Measurements from ENCODE around the gene HOXD4. TPM values are rescaled to one million over a fixed set of nuclear protein-coding genes. Genes with fewer than 3 reads are reported as not detected.

HOXD4 gene
- total RNA-seq, 1 experiment from 2014 or later = not detected

DNA sequence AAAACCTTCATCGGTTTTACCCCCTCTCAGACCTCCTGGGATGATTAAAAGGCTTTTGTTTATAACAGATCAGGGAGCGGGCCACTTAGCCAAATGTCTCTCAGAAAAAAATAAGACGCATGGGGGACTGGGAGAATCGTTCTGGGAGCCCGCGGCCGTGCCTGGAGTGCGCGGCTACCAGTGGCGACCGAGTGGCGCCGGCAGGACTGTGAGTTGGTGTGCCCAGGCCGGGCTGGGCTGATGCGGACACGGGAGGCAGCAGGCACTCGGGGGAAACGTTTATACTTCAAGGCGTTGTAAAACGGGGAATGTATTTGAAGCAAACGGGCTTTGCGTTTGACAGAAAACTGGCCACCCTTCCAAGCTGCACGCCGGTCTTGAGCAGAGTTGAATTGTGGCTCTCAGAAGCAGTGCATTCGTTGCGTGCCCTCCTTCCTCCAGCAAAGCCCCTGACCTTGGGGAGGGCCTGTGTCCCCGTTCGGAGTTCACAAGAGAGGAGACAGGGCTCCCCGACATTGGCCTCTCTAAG lies 39.4 kb upstream of the HOXD4 start:
- Histone ChIP-seq H3K9me2 (replicated peaks; ENCODE audit: insufficient read depth, low read length) (no peaks in the 10 kb centered on the region), H2AFZ (ENCODE audit: low read length) (no peak overlapping the region), H3K9me3 (ENCODE audit: low read length) (no peaks in the 10 kb centered on the region), H3K27me3 (ENCODE audit: low read length) (no peaks in the 10 kb centered on the region), H4K20me1 (ENCODE audit: insufficient read depth, low read depth, low read length) (no peaks in the 10 kb centered on the region), H3K36me3 (ENCODE audit: insufficient read depth, low read length) (no peaks in the 10 kb centered on the region), H3K27ac (ENCODE audit: low read length) (no peak overlapping the region), H3K4me3 (ENCODE audit: low read length) (no peak overlapping the region), H3K79me2 (ENCODE audit: low read length) (no peaks in the 10 kb centered on the region), H3K9ac (ENCODE audit: low read length) (no peak overlapping the region), H3K4me2 (ENCODE audit: low read depth, low read length, poor library complexity, severe bottlenecking) (no peak overlapping the region), H3K4me1 (ENCODE audit: low read length) (peaks cover 10% of the 10 kb centered on the region)
- no peak for DNase-seq

- Histone ChIP-seq H3K9me2 (replicated peaks; ENCODE audit: insufficient read depth, low read length) (no peaks in the 10 kb centered on the region), H3K4me3 (ENCODE audit: low read length) (no peak overlapping the region), H3K79me2 (ENCODE audit: low read length) (no peaks in the 10 kb centered on the region), H3K9ac (ENCODE audit: low read length) (no peak overlapping the region), H2AFZ (ENCODE audit: low read length) (no peak overlapping the region), H4K20me1 (ENCODE audit: insufficient read depth, low read depth, low read length) (no peaks in the 10 kb centered on the region), H3K4me1 (ENCODE audit: low read length) (peaks cover 10% of the 10 kb centered on the region), H3K27ac (ENCODE audit: low read length) (no peak overlapping the region), H3K36me3 (ENCODE audit: insufficient read depth, low read length) (no peaks in the 10 kb centered on the region), H3K9me3 (ENCODE audit: low read length) (no peaks in the 10 kb centered on the region), H3K4me2 (ENCODE audit: low read depth, low read length, poor library complexity, severe bottlenecking) (no peak overlapping the region), H3K27me3 (ENCODE audit: low read length) (no peaks in the 10 kb centered on the region)
- DNase-seq = no peak
These were observed 38.7 kb upstream of the HOXD4 start for GRCh38 chr2:176112375-176113302.

DNA sequence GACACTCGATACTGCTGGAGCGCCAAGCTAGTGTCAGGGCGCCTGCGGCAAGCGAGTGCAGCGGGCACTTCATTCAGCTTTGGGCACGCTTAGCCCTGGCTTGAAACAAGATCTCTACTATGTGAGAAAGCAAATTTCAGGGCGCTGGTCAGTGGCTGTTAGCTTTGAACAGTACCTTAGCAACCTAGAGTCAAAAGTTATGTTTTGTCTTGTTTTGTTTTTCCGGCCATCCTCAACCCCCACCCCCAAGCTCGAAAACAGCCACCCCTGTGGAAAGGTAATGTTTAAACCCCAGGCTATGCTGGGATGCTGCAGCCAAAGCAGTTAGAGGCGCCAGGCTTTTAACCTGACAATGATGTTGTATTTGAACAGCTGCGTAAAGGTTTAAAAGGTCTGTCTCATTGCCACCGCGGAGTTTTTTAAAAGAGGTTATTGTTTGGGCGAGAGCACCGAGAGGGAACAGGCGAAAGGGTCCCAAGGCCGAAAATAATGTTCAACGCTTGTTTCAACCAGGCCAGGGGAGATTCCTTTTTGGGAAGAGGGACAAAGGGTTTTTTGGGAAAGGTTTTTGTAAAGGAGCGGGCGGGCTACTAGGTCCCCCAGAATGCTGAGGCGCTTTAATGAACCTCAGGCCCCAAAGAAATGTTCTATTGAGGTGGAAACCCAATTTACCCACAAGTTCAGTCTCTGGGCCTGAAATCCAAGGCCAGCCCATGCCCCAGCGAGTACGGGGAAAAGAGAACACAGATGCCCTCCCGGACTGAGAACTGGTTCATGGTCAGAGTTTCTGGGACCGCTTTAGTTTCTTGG lies 37.0 kb upstream of the HOXD4 start:
- no peaks in the 10 kb centered on the region for H3K27me3 ChIP-seq (ENCODE audit: low read length)

DNA sequence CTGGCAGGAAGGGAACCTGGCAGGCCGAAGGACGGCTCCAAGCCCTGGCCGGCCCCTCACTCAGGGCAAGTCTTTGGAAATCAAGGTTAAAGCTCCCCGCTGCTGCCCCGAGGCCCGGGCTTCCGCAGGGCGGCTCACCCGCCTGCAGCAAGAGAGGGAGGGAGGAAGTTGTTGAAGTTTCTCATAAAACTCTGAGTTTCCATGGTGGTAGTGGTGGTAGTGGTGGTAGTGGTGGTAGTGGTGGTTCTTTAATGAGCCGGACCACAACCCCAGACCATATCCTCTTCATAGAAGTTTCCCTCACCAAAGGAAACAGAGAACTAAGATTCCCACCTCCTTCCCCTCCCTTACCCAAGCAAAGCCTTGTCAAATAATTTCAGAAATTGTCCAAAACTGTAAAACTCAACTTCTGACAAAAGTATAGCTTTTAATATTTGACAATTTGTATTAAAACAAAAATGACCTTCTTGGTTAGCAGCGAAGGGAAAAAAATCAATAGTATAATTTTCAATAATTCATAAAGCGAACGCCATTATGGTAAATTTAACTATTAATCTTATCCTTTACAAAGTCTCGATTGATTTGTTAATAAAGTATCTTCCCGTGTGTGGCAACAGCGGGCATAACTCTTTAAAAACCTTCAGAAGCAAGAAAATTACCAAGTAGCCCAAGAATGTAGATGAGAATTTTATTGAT lies 36.3 kb upstream of the HOXD4 start:
- H3K79me2 ChIP-seq (ENCODE audit: low read length) = no peaks in the 10 kb centered on the region
- H3K4me1 ChIP-seq (ENCODE audit: low read length) = peaks cover 10% of the 10 kb centered on the region
- no peaks in the 10 kb centered on the region for H3K36me3 ChIP-seq (ENCODE audit: insufficient read depth, low read length)
- no peaks in the 10 kb centered on the region for H3K27me3 ChIP-seq (ENCODE audit: low read length)
- no peaks in the 10 kb centered on the region for H4K20me1 ChIP-seq (ENCODE audit: insufficient read depth, low read depth, low read length)
- H3K9me2 ChIP-seq (replicated peaks; ENCODE audit: insufficient read depth, low read length) = no peaks in the 10 kb centered on the region
- DNase-seq = no peak
- H3K4me3 ChIP-seq (ENCODE audit: low read length) = no peak overlapping the region
- no peak overlapping the region for H3K4me2 ChIP-seq (ENCODE audit: low read depth, low read length, poor library complexity, severe bottlenecking)
- no peak overlapping the region for H3K9ac ChIP-seq (ENCODE audit: low read length)
- no peak overlapping the region for H3K27ac ChIP-seq (ENCODE audit: low read length)
- H3K9me3 ChIP-seq (ENCODE audit: low read length) = no peaks in the 10 kb centered on the region
- H2AFZ ChIP-seq (ENCODE audit: low read length) = no peak overlapping the region

More for the DNA sequence above, 37.0 kb upstream of the HOXD4 start:
- no peak overlapping the region for H3K9ac ChIP-seq (ENCODE audit: low read length)
- no peak overlapping the region for H2AFZ ChIP-seq (ENCODE audit: low read length)
- H3K27ac ChIP-seq (ENCODE audit: low read length) = no peak overlapping the region
- peaks cover 10% of the 10 kb centered on the region for H3K4me1 ChIP-seq (ENCODE audit: low read length)
- H3K9me2 ChIP-seq (replicated peaks; ENCODE audit: insufficient read depth, low read length) = no peaks in the 10 kb centered on the region
- no peaks in the 10 kb centered on the region for H3K9me3 ChIP-seq (ENCODE audit: low read length)
- no peak overlapping the region for H3K4me2 ChIP-seq (ENCODE audit: low read depth, low read length, poor library complexity, severe bottlenecking)
- H3K36me3 ChIP-seq (ENCODE audit: insufficient read depth, low read length) = no peaks in the 10 kb centered on the region
- no peak for DNase-seq
- H3K79me2 ChIP-seq (ENCODE audit: low read length) = no peaks in the 10 kb centered on the region
- H3K4me3 ChIP-seq (ENCODE audit: low read length) = no peak overlapping the region
- no peaks in the 10 kb centered on the region for H4K20me1 ChIP-seq (ENCODE audit: insufficient read depth, low read depth, low read length)

DNA sequence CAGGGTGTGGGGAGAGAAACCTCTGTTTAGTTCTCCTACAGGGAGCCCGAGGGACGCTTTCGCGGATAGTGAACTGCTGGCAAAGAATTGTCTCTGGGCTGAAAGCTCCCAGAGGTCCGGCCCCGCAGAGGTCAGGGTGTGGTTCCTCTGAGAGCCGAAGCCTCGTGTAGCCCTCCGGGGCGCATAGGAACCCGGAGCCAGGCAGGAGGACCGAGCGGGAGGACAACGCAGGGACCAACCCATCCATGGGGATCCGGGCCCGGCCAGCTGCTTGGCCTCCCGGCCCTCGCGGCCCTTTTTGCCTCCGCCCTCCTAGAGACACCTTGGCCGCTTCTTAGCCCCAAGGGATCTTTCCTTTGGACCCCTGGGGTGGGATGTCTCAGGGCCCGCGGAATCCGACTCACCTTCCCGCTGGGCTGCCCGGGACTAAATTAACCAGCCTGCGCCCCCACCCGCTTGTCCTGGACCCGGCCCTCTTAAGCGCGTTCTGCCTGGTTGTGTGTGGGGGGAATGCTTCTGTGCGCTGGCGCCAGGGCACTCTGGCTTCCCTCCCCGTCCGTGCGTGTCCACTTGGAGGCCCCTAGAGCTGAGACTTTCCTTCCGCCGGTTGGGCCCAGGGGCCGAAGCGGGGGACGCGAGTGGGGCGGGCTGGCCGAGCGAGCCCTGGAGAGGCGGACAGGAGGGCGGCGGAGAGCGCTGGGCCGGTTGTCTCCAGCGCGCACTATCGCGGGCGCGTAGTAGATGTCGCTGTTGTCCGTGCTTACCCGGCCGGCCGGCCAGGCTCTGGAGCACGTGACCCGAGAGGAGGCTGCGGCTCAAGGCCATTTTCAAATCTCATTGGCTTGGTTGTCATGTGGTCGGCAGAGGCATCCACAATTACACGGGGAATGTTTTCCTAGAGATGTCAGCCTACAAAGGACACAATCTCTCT lies 35.2 kb upstream of the HOXD4 start, which contains the start of gene HOXD10:
HOXD10 (plus strand) TSS at position 896 of the 931 bp plus-strand sequence. CDS start 56 bp downstream, outside the sequence.
- Histone ChIP-seq H2AFZ (ENCODE audit: low read length) (no peak within 1 kb of the TSS), H3K9me3 (ENCODE audit: low read length) (no peaks in the 10 kb centered on the region)

DNA sequence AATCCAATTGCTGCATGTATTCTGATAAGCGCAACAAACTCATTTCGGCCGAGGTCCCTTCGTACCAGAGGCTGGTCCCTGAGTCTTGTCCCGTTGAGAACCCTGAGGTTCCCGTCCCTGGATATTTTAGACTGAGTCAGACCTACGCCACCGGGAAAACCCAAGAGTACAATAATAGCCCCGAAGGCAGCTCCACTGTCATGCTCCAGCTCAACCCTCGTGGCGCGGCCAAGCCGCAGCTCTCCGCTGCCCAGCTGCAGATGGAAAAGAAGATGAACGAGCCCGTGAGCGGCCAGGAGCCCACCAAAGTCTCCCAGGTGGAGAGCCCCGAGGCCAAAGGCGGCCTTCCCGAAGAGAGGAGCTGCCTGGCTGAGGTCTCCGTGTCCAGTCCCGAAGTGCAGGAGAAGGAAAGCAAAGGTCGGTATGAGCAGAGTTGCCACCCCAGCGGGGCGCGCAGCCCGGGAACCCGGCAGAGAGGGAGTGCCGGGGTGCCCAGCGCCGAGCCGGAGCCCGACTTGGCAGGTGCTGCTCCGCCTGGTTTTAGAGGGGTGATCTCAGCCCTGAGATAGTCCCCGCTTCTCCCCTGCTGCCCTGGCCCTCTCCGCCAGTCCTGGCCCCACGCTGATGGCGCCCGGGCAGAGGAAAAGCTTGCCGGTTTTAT lies 34.1 kb upstream of the HOXD4 start:
- Histone ChIP-seq H3K9me3 (ENCODE audit: low read length) (no peaks in the 10 kb centered on the region), H3K4me1 (ENCODE audit: low read length) (no peaks in the 10 kb centered on the region), H3K4me2 (ENCODE audit: low read depth, low read length, poor library complexity, severe bottlenecking) (no peak overlapping the region), H3K9me2 (replicated peaks; ENCODE audit: insufficient read depth, low read length) (no peaks in the 10 kb centered on the region), H3K4me3 (ENCODE audit: low read length) (no peak overlapping the region), H3K27me3 (ENCODE audit: low read length) (no peaks in the 10 kb centered on the region), H3K9ac (ENCODE audit: low read length) (no peak overlapping the region), H3K36me3 (ENCODE audit: insufficient read depth, low read length) (no peaks in the 10 kb centered on the region), H3K79me2 (ENCODE audit: low read length) (no peaks in the 10 kb centered on the region), H3K27ac (ENCODE audit: low read length) (no peak overlapping the region), H2AFZ (ENCODE audit: low read length) (no peak overlapping the region), H4K20me1 (ENCODE audit: insufficient read depth, low read depth, low read length) (no peaks in the 10 kb centered on the region)
- no peak for DNase-seq

More for the DNA sequence above, 35.2 kb upstream of the HOXD4 start, which contains the start of gene HOXD10:
- no peaks in the 10 kb centered on the region for H3K79me2 ChIP-seq (ENCODE audit: low read length)
- H3K9me2 ChIP-seq (replicated peaks; ENCODE audit: insufficient read depth, low read length) = no peaks in the 10 kb centered on the region
- no peaks in the 10 kb centered on the region for H3K27me3 ChIP-seq (ENCODE audit: low read length)
- no peaks in the 10 kb centered on the region for H4K20me1 ChIP-seq (ENCODE audit: insufficient read depth, low read depth, low read length)
- H3K4me2 ChIP-seq (ENCODE audit: low read depth, low read length, poor library complexity, severe bottlenecking) = no peak within 1 kb of the TSS
- no peak for DNase-seq
- no peak within 1 kb of the TSS for H3K4me3 ChIP-seq (ENCODE audit: low read length)
- H3K36me3 ChIP-seq (ENCODE audit: insufficient read depth, low read length) = no peaks in the 10 kb centered on the region
- no peak within 1 kb of the TSS for H3K9ac ChIP-seq (ENCODE audit: low read length)
- H3K4me1 ChIP-seq (ENCODE audit: low read length) = peaks cover 4% of the 10 kb centered on the region
- H3K27ac ChIP-seq (ENCODE audit: low read length) = no peak within 1 kb of the TSS

DNA sequence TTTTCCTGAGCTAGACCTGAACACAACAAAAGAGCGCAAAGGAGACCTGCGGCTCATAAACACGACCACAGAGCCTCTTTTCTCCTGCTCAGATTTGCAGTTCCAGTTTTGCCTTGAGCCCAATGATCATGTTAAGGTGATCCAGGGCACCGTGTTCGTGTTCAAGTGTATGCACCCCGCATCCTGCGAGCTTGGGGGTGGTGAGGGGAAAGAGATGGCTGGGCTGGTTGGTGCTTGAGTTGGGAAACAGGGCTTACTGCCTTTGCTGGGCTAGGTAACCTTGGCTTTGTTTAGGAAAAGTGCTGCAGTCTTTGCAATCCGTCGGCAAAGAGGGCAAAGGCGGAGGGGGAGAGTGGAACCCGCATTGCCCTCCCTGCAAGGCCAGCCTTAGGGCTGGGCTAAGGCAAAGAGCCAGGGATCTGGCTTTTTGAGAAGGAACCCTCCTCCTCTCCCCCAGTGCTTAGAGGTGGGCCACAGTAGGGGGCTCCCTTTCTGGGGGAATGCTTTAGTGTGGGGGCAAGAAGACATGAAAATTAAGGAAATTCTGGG lies 33.5 kb upstream of the HOXD4 start:
- H2AFZ ChIP-seq (ENCODE audit: low read length) = no peak overlapping the region
- H3K4me1 ChIP-seq (ENCODE audit: low read length) = no peaks in the 10 kb centered on the region
- no peaks in the 10 kb centered on the region for H4K20me1 ChIP-seq (ENCODE audit: insufficient read depth, low read depth, low read length)
- DNase-seq = no peak
- no peaks in the 10 kb centered on the region for H3K79me2 ChIP-seq (ENCODE audit: low read length)
- H3K4me2 ChIP-seq (ENCODE audit: low read depth, low read length, poor library complexity, severe bottlenecking) = no peak overlapping the region
- no peaks in the 10 kb centered on the region for H3K9me3 ChIP-seq (ENCODE audit: low read length)
- no peak overlapping the region for H3K9ac ChIP-seq (ENCODE audit: low read length)
- no peak overlapping the region for H3K27ac ChIP-seq (ENCODE audit: low read length)
- H3K36me3 ChIP-seq (ENCODE audit: insufficient read depth, low read length) = no peaks in the 10 kb centered on the region
- no peak overlapping the region for H3K4me3 ChIP-seq (ENCODE audit: low read length)
- no peaks in the 10 kb centered on the region for H3K9me2 ChIP-seq (replicated peaks; ENCODE audit: insufficient read depth, low read length)
- H3K27me3 ChIP-seq (ENCODE audit: low read length) = no peaks in the 10 kb centered on the region
